Purkinje cell (primary cell): Measurements from ENCODE around the gene CCND2. TPM values are rescaled to one million over a fixed set of nuclear protein-coding genes. Genes with fewer than 3 reads are reported as not detected.

ENCODE experiments used
- polyA plus RNA-seq: library from polyadenylated mRNA; unstranded; fragments of >200 nt; fragmentation: Nextera tagmentation; gene quantifications from 2 replicates; pipeline ENCODE4 v1.2.1, GENCODE V29; 2014

Gene CCND2
- 98.9 and 110 TPM in 2 replicates for polyA plus RNA-seq

GRCh38 chr12:4273652-4274395, at the start of gene CCND2:
Gene CCND2, plus strand, starts transcription at chr12:4273762. Its CDS starts 279 bp downstream, at chr12:4274041.

DNA sequence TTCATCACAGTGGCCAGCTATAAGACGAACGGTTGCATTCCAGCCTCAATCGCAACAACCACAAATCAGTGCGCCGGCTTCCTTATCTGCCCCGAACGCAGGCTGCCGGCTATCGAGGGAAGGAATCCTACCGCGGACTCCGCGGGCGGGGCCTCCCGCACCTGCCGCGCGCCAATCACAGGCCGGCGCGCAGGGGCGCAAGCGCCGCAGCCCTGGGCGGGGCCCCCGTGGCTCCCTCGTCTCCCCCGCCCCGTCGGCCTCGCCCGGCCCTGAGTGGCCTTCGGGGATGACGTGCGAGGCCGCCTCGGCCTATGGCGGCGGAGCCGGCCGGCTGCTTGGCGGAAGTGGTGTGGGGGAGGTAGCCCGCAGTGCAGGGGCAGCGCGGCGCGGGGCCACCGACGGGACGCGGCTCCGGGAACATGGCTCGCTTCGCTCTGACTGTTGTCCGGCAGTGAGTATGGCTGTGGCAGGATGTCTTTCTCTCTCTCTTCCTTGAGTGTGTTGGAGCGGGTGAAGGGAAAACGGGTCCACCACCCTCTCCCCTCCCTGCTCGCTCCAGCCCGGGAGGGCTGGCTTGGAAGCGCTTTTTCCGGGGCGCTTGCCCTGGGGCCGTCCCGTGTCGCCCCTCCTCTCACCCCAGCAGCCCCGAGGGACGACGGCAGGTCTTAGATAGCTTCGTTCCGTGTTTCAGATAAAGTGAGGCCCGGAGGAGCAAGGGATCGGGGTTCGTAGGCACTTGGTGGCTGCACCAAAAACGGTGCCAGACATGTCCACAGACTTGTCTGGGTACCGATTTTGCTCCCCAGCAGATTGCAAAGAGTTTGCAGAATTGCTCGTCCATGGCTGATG, 47.5 kb downstream of the CCND2 start, which contains the start of gene TIGAR:
TIGAR (plus strand) TSS at position 361 of the 849 bp plus-strand sequence; CDS start at position 420, 59 bp downstream.

Other genes starting within 250 kb of the CCND2 start
- 14.5 and 38.7 TPM in 2 replicates for gene TIGAR, start 47.5 kb downstream of the CCND2 start, polyA plus RNA-seq
- not detected in 2 replicates for gene FGF23, start 106.0 kb downstream of the CCND2 start, polyA plus RNA-seq
- gene FGF6, start 172.1 kb downstream of the CCND2 start, polyA plus RNA-seq = 1.4 TPM in 1 of 2 replicates, not detected in the other